OCI-LY1 (cell line): ENCODE measurements around the gene SDC4.

Experiments
- H2AFZ ChIP-seq: fragments of 200-600 bp; sonication (generic), shearing (Covaris generic); 2 replicates; pipeline ENCODE4 v1.6.0; 2014; ENCODE audit warnings: antibody characterized with exemption, mild to moderate bottlenecking, low read length
- H3F3A ChIP-seq: fragments of 200-600 bp; sonication (generic), shearing (Covaris generic); 2 replicates; pipeline ENCODE4 v1.6.0; 2014; ENCODE audit warnings: mild to moderate bottlenecking, antibody characterized with exemption, low read length, moderate library complexity; ENCODE audit not compliant: insufficient read depth
- H3K27ac ChIP-seq: fragments of 200-600 bp; sonication (generic); 2 replicates; pipeline ENCODE4 v1.5.1; 2014; ENCODE audit warnings: low read length, mixed run types, mild to moderate bottlenecking, low read depth; ENCODE audit not compliant: poor library complexity, severe bottlenecking
- H3K27me3 ChIP-seq: fragments of 200-600 bp; sonication (generic); 2 replicates; pipeline ENCODE4 v1.6.0; 2014; ENCODE audit warnings: antibody characterized with exemption, mild to moderate bottlenecking, low read length, moderate library complexity; ENCODE audit not compliant: insufficient read depth
- H3K36me3 ChIP-seq: fragments of 200-600 bp; sonication (generic); 2 replicates; pipeline ENCODE4 v1.6.1; 2014; ENCODE audit warnings: mild to moderate bottlenecking, antibody characterized with exemption, low read length, moderate library complexity, mixed read lengths; ENCODE audit not compliant: insufficient read depth
- H3K4me1 ChIP-seq: fragments of 200-600 bp; sonication (generic); 2 replicates; pipeline ENCODE4 v1.5.1; 2014; ENCODE audit warnings: mild to moderate bottlenecking, low read length, moderate library complexity; ENCODE audit not compliant: insufficient read depth, severe bottlenecking
- H3K4me2 ChIP-seq: fragments of 200-600 bp; sonication (generic), shearing (Covaris generic); 2 replicates; pipeline ENCODE4 v1.6.1; 2014; ENCODE audit warnings: low read length
- H3K4me3 ChIP-seq: fragments of 200-600 bp; sonication (generic); 2 replicates; pipeline ENCODE4 v1.5.1; 2014; ENCODE audit warnings: low read length, low read depth, mild to moderate bottlenecking, mixed read lengths; ENCODE audit not compliant: poor library complexity, severe bottlenecking
- H3K79me2 ChIP-seq: fragments of 200-600 bp; shearing (Covaris generic); 2 replicates; pipeline ENCODE4 v1.6.1; 2016; ENCODE audit warnings: mixed run types, low read length, mixed read lengths; ENCODE audit not compliant: insufficient read depth
- H3K9ac ChIP-seq: fragments of 200-600 bp; sonication (generic), shearing (Covaris generic); 2 replicates; pipeline ENCODE4 v1.6.1; 2014; ENCODE audit warnings: mild to moderate bottlenecking, low read length, mixed read lengths
- H3K9me2 ChIP-seq: fragments of 200-600 bp; sonication (generic), shearing (Covaris generic); 2 replicates; pipeline ENCODE4 v1.6.1; 2014; ENCODE audit warnings: low read depth, mild to moderate bottlenecking, low read length, mixed read lengths
- H3K9me3 ChIP-seq: fragments of 200-600 bp; shearing (Covaris generic); 2 replicates; pipeline ENCODE4 v1.6.1; 2014; ENCODE audit warnings: low read length, mixed read lengths
- H4K20me1 ChIP-seq: fragments of 200-600 bp; sonication (generic), shearing (Covaris generic); 2 replicates; pipeline ENCODE4 v1.6.0; 2016; ENCODE audit warnings: mild to moderate bottlenecking, low read length; ENCODE audit not compliant: insufficient read depth
- EZH2 ChIP-seq: fragments of 200-600 bp; sonication (generic), shearing (Covaris generic); IDR thresholded peaks from 2 replicates; pipeline ENCODE4 v1.8.0; 2017; ENCODE audit warnings: borderline replicate concordance, mixed run types, mild to moderate bottlenecking, antibody characterized with exemption, low read length, moderate library complexity, mixed read lengths
- TF ChIP-seq, protein P1 (sequence below): fragments of 200-600 bp; sonication (generic), shearing (Covaris generic); IDR thresholded peaks from 2 replicates; pipeline ENCODE4 v1.5.1; 2017; ENCODE audit warnings: mild to moderate bottlenecking, antibody characterized with exemption, low read length, moderate library complexity, mixed read lengths

SDC4 gene

DNA sequence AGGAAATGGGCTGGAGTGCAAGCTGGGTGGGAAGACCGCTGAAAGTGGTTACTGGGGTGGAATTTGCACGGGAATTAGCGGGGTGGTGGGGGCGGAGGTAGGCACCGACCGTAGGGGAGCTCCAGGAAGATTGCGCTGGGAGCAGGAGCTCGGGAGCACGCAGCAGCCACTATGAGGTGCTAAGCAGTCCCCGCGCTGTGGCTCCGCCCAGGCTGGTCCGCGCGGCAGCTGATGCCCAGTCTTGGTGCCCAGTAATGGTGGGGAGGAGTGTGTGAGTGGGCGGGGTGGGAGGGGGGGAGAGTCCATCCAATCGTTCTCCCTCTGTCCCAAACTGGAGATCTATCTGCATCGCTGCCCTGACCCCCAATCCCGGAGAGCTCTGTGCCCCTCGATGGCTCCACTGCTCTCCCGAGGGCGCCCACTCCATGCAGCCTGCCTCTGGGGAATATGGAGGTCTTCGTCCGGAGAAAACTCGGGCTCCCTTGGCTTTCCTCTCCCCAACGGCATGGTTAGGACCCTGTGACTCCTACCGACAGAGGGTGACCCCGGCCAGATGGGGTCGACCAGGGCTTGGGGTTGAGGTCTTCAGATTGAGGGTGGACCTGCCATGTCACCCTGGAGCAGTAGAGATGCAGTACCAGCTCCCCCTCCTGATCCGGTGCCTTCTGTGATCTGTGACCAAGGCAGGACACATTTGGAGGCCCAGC, 24.6 kb upstream of the SDC4 start:
- Histone ChIP-seq H3K9me2 (no peaks in the 10 kb centered on the region), H3K36me3 (no peaks in the 10 kb centered on the region), H3K4me1 (peaks cover 22% of the 10 kb centered on the region), H2AFZ (no peak overlapping the region), H3K27ac (no peak overlapping the region), H3K4me3 (peak overlapping the region; percentile 52), H3F3A (0 out of 2 replicates have a peak, but pooled peaks cover 4% of the 10 kb centered on the region), H3K4me2 (peak overlapping the region; percentile 70; the same call in 1 of the 2 replicates), H4K20me1 (no peaks in the 10 kb centered on the region), H3K9me3 (no peaks in the 10 kb centered on the region), H3K9ac (no peak overlapping the region), H3K79me2 (no peaks in the 10 kb centered on the region), H3K27me3 (no peaks in the 10 kb centered on the region)
- TF ChIP-seq EZH2 = no peak
- TF ChIP-seq, protein P1, sequence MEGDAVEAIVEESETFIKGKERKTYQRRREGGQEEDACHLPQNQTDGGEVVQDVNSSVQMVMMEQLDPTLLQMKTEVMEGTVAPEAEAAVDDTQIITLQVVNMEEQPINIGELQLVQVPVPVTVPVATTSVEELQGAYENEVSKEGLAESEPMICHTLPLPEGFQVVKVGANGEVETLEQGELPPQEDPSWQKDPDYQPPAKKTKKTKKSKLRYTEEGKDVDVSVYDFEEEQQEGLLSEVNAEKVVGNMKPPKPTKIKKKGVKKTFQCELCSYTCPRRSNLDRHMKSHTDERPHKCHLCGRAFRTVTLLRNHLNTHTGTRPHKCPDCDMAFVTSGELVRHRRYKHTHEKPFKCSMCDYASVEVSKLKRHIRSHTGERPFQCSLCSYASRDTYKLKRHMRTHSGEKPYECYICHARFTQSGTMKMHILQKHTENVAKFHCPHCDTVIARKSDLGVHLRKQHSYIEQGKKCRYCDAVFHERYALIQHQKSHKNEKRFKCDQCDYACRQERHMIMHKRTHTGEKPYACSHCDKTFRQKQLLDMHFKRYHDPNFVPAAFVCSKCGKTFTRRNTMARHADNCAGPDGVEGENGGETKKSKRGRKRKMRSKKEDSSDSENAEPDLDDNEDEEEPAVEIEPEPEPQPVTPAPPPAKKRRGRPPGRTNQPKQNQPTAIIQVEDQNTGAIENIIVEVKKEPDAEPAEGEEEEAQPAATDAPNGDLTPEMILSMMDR = no peak

DNA sequence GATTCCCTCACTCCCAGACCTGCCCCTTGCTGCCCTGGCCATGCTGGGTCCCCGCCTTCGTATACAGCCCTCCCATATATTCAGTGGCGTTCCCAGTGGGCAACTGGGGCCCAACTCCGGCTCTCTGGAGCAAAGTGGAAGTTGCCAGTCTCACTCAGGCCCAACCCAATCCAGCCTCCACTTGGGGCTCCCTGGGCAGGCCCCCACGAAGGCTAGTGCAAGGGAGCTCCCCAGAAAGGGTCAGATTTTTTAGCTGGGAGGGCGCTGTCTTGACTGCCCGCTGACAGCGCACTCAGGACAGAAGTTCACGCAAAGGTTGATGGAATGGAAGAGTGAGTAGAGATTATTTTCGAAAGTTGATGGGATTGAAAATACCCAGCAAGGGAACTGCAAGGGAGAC, 24.0 kb upstream of the SDC4 start:
- Histone ChIP-seq H3F3A (0 out of 2 replicates have a peak, but pooled peaks cover 6% of the 10 kb centered on the region), H3K27me3 (no peaks in the 10 kb centered on the region), H3K4me3 (no peak overlapping the region), H3K4me1 (peaks cover 27% of the 10 kb centered on the region), H3K4me2 (no peak overlapping the region), H3K27ac (no peak overlapping the region), H3K36me3 (peaks cover 5% of the 10 kb centered on the region), H3K79me2 (no peaks in the 10 kb centered on the region), H3K9me2 (no peaks in the 10 kb centered on the region), H4K20me1 (no peaks in the 10 kb centered on the region), H3K9ac (no peak overlapping the region), H2AFZ (no peak overlapping the region), H3K9me3 (no peaks in the 10 kb centered on the region)
- TF ChIP-seq, protein P1 = no peak
- no peak for TF ChIP-seq EZH2

DNA sequence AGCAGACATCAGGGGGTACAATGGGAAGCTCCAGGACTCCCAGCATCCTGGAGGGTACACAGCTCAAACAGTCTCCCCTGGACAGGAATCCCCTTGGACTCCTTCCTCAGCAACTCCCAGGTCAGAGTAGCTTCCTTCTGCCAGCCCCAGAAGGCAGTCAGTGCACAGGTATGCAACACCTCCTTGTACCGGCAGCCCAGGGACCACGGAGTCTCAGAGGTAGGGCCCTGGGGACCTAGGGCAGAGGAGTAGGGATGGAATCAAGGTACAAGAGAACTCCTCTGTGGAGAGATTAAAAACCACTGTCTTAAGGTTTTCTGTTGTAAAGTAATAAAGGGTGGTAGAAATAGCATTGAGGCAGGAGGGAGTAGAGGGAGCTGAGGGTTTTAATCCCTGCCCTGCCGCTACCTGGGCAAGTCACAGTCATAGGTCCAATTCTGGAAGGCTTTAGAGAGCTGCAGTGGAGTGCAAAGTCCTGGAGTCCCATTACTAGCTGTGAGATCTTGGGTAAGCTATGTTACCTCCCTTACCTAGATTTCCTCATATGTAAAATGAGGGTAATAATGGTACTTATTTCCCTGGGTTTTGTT, 22.4 kb upstream of the SDC4 start:
- H3K27me3 ChIP-seq = no peaks in the 10 kb centered on the region
- no peaks in the 10 kb centered on the region for H4K20me1 ChIP-seq
- H3K36me3 ChIP-seq = peaks cover 21% of the 10 kb centered on the region
- no peak overlapping the region for H2AFZ ChIP-seq
- H3K4me2 ChIP-seq = no peak overlapping the region
- no peaks in the 10 kb centered on the region for H3K9me2 ChIP-seq
- H3K27ac ChIP-seq = no peak overlapping the region
- 0 out of 2 replicates have a peak, but pooled peaks cover 6% of the 10 kb centered on the region for H3F3A ChIP-seq
- no peak for TF ChIP-seq EZH2
- TF ChIP-seq, protein P1 = no peak
- no peaks in the 10 kb centered on the region for H3K79me2 ChIP-seq
- H3K4me1 ChIP-seq = peaks cover 31% of the 10 kb centered on the region
- no peaks in the 10 kb centered on the region for H3K9me3 ChIP-seq
- H3K4me3 ChIP-seq = no peak overlapping the region
- H3K9ac ChIP-seq = no peak overlapping the region
